Stimulated activated effector memory CD8-positive, alpha-beta T cell treated with anti-CD3 and anti-CD28 coated beads, Interleukin-12 subunit alpha, Interleukin-12 subunit beta, amount 100 ng/mL, for 72 hours (primary cell): ENCODE data around the gene DNAJB1.

Source experiments
- ATAC-seq: fragments of 150-1000 bp; cut with Tn5 transposase; 2 replicates; pipeline ENCODE4 v1.10.0; 2021
- DNase-seq, 2 donors: peaks; one replicate each; pipeline ENCODE4 v3.0.0; 2021 to 2022; ENCODE audit warnings: low spot score in 2 of 2
- H3K27ac Mint-ChIP-seq: one replicate; pipeline ENCODE4 v1.8.0; 2022; ENCODE audit warnings: mild to moderate bottlenecking, mixed read lengths
- H3K36me3 Mint-ChIP-seq: one replicate; pipeline ENCODE4 v1.8.0; 2022; ENCODE audit warnings: mild to moderate bottlenecking, mixed read lengths
- H3K4me1 Mint-ChIP-seq: one replicate; pipeline ENCODE4 v1.8.0; 2022; ENCODE audit warnings: mixed read lengths
- H3K4me3 Mint-ChIP-seq: one replicate; pipeline ENCODE4 v1.8.0; 2022; ENCODE audit warnings: mild to moderate bottlenecking, mixed read lengths
- H3K9me3 Mint-ChIP-seq: one replicate; pipeline ENCODE4 v1.8.0; 2022; ENCODE audit warnings: mixed read lengths

The DNAJB1 gene

DNA sequence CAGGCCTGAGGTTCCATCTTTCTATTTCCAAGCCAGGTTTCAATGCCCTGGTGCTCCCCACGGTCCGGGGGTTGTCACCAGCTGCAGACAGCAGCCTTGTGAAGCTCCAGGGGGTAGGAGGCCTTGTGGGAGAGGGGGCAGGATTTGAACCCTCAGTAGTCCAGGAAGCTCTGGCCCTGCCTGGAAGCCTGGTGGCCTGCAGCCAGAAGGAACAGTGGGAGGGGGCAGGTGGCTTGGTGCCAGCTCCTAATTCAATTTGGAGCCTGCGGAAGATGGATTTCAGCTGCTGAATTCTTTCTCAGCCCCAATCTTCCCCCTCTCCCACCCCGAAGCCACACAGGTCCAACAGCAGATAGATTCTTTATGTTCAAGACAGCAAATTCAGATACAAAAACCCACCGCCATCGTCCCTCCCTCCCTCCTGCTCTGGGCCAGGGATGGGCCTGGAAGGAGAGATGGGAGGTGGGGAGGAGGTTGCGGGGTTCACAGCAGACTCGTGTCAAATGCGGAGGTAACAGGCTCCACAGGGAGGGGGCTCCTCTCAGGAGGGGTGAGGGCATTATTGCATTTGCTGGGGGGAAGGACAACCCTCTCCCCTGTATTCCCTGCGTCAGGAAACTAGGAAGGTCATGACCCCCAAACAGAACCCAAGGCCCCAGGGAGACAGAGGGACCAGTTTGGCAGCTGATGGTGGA is 40.6 kb downstream of the DNAJB1 start:
- H3K27ac Mint-ChIP-seq = peak overlapping the region; percentile 24
- DNase-seq = no peak

DNA sequence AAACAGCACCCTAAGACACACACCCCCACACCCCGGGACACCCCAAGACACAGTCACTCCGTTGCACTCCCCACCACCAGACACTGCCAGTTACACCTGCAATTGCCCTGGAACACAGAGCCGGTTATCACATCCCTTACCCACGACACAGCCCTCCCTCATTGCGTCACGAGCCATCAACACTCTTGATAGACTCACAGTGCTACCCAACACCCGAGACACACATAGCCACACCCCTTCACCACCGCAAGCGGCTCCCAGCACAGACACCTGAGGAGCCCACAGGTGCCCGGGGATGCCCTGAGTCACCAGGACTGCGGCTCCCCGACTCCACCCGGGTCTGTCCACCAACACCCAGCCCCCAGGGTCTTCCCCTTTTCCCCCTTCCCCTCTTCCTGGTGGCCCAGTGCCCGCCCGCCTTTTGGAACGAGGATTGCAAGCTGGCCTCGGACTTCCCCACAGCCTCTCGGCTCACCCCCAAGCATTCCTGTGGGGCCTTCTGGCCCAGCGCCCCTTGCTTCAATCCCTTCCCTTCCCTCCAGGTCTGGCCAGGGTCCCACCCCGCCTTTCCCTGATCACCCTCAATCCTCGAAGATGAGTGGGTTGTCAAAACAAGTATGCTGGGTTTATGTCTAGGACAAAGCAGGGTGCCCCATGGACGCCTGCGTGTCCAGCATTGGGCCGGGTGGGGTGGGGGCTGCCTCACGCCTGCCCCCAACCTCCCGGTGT is 41.4 kb downstream of the DNAJB1 start:
- DNase-seq (no peak), ATAC-seq (no peak)
- Mint-ChIP-seq H3K4me1 (peaks cover 57% of the 10 kb centered on the region), H3K4me3 (peak overlapping the region; percentile 29), H3K9me3 (no peaks in the 10 kb centered on the region), H3K36me3 (peaks cover 28% of the 10 kb centered on the region), H3K27ac (peak overlapping the region; percentile 24)

More for the DNA sequence above, 40.6 kb downstream of the DNAJB1 start:
- Mint-ChIP-seq H3K9me3 (no peaks in the 10 kb centered on the region), H3K36me3 (peaks cover 20% of the 10 kb centered on the region), H3K4me1 (peaks cover 50% of the 10 kb centered on the region), H3K4me3 (no peak overlapping the region)
- no peak for ATAC-seq

DNA sequence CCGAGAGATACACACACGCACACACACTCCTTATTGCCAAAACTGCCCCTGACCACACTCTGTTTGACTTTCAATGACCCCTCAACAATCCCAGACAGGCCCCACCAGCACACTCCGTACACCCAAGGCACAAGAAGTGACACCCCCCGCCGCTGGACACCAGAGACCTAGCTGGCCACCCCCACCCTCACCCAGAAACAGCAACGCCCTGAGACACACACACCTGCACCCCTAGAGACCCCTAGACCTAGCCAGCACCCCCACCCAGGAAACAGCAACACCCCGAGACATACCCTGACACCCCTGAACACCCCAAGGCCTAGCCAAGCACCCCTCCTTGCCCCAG is 41.9 kb downstream of the DNAJB1 start:
- H3K4me3 Mint-ChIP-seq = peak overlapping the region; percentile 29
- H3K27ac Mint-ChIP-seq = peak overlapping the region; percentile 24
- H3K4me1 Mint-ChIP-seq = peaks cover 57% of the 10 kb centered on the region
- H3K36me3 Mint-ChIP-seq = peaks cover 33% of the 10 kb centered on the region
- DNase-seq = no peak
- ATAC-seq = no peak
- H3K9me3 Mint-ChIP-seq = no peaks in the 10 kb centered on the region

DNA sequence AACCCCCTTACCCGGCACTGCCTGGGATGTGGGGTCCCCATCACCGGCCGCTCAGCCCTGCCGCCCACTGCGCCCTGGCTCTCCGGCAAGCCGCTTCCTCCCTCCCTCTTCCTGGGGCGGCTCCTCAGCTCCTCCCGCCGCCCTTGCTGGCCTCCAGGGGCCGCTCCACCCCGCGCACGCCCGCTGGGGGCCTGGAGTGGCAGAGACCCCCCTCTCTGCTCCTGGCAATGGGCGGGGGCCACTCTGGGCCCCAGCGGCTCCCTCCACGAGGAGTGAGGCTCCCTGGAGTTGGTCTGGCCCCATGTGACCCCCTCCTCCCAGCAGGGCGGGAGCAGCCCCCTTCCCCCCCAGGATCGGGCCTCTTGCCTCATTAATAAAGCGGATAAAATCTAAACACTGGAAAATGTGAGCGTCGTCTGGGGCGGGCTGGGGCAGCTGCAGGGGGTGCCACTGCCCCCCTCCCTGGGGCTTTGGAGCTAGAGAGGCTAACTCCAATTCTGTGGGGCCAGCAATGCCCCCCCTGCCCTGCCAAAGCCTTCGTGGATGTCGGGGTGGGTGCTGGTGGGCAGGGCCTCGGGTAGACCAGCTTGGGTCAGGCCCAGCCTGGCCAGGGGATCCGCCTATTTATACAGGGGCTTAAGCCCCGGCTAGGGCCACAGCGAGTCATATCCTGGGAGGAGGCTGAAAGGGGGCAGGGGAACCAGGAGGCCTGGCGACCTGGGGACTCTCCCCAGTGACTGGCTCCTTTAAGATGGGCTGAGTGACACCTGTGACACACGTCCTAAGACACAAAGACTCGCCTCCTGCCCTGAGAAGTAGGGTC is 42.7 kb downstream of the DNAJB1 start, which contains the start of gene PTGER1:
TSS of gene PTGER1 (minus strand) at position 104 of the 823 bp plus-strand sequence. CDS start 1,034 bp downstream, outside the sequence.
- peak; percentile 66 for ATAC-seq
- Mint-ChIP-seq H3K36me3 (peaks cover 41% of the 10 kb centered on the region), H3K4me1 (peaks cover 51% of the 10 kb centered on the region), H3K9me3 (no peaks in the 10 kb centered on the region), H3K4me3 (peak within 1 kb of the TSS; percentile 29), H3K27ac (peak within 1 kb of the TSS; percentile 24)
- DNase-seq = no peak

DNA sequence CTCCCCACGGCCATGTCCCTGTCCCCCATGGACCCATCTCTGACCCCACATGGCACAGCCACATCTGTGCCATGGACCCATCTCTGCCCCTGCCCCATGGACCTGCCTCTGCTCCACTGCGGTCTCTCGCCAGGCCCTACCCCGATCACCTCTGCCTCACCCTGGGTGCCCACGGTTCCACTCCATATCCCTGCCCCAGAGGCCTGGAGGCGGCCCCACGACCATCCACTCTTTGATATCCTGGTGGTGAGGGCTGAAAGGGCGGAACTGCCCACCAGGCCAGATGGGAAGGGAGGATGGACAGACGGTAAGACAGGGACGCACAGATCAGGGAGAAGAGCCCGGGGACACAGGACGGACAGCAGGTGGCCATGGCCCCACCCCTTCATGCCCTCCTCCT is 43.4 kb downstream of the DNAJB1 start:
- Mint-ChIP-seq H3K4me1 (peaks cover 48% of the 10 kb centered on the region), H3K4me3 (peak overlapping the region; percentile 29), H3K9me3 (no peaks in the 10 kb centered on the region), H3K36me3 (peaks cover 47% of the 10 kb centered on the region), H3K27ac (peak overlapping the region; percentile 3)
- DNase-seq = no peak
- no peak for ATAC-seq

DNA sequence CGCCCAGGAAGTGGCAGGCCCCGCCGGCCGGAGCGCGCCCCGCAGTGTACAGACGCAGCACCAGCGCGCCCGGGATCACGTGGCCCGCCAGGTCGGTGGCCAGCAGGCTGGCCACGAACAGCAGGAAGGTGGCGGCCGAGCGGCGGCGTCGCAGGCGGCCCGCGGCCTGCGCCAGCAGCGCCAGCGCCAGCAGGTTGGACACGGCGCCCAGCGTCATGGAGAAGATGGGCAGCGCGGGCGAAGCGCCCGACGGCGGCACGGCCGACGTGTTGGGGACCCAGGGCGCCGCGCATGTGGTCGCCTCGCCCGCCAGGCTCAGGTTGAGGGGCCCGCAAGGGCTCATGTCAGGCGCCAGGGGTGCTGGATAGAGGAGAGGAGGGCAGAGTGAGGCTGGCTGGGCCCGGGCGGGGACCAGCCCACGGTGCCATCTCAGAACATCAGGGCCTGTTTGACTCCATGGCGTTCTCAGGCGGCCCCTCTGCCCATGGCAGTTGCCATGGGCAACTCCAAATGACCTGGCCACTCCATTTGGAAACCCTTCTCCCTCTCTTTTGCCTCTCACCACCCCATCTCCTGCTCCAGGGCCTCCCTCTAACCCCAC is 44.1 kb downstream of the DNAJB1 start:
- DNase-seq (no peak), ATAC-seq (no peak)
- Mint-ChIP-seq H3K27ac (no peak overlapping the region), H3K36me3 (peaks cover 54% of the 10 kb centered on the region), H3K4me3 (peak overlapping the region; percentile 29), H3K4me1 (peaks cover 43% of the 10 kb centered on the region), H3K9me3 (no peaks in the 10 kb centered on the region)

DNA sequence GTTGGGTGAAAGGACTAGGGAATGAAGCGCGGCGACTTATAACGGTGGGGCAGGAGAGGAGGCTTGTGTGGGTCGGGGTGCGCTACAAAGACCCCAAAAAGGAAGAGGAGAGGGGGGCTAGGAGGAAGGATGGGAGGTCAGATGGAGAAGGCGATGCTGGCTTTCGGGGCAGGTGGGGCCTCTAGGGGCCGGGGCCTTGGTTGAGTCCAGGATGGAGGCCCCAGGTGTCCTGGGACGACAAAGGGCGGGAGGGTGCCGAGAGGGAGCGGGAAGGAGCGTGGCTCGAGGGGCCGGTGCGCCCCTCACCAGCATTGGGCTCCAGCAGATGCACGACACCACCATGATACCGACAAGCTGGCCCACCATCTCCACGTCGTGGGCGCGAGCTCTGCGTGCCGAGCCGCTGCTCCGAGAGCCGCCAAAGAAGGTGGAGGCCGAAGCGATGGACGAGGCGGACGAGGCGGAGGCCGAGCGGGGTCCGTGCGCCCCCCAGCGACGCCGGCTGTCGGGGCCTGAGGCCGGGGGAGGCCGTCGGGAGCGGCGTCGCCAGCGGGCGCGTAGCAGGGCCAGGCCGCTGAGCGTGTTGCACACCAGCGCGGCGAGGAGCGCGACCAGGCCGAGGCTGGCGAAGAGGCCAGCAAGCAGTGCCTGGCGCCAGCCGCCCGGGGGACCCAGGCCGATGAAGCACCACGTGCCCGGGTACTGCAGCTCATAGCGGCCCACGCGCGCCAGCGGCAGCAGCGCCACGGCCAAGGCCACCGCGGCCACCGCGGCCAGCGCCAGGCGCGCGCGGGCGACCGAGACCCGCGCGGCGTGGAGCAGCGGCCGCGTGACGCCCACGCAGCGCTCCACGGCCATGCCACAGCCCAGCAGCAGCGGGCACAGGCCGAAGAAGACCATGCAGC is 44.9 kb downstream of the DNAJB1 start:
- H3K4me3 Mint-ChIP-seq = peak overlapping the region; percentile 47
- no peak for ATAC-seq
- peaks cover 43% of the 10 kb centered on the region for H3K4me1 Mint-ChIP-seq
- no peaks in the 10 kb centered on the region for H3K9me3 Mint-ChIP-seq
- H3K27ac Mint-ChIP-seq = no peak overlapping the region
- peaks cover 62% of the 10 kb centered on the region for H3K36me3 Mint-ChIP-seq
- DNase-seq = no peak

DNA sequence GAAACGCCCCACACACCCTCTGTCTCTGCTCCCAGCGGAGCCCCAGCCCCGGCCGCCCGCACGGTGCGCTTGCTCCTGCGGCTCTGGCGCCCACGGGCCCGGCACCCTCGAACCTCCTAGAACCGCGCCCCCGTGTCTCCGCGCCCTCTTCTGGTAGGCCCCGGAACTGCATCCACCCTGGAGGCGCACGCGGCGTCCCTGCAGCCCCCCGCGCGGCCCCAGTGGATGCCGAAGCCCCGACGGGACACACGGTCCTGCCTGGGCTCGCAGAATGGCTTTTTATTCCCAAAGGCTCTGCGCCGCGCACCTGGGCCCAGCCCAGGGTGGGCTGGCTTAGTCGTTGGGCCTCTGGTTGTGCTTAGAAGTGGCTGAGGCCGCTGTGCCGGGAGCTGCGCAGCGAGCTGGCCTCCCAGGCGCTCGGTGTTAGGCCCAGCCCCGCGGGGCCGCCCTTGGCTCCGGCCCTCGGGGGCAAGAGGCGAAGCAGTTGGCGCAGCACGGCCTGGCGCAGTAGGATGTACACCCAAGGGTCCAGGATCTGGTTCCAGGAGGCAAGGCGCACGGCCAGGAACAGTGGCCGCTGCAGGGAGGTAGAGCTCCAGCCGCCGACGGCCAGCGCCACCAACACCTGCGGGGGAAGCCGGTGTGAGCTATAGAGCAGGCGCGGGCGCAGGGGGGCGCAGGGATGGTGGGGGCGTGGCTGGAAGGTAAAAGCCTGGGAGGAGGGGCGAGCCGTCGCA is 45.8 kb downstream of the DNAJB1 start:
- peak; percentile 96 to 97 for DNase-seq
- ATAC-seq = peak; percentile 73
- Mint-ChIP-seq H3K4me3 (peak overlapping the region; percentile 47), H3K36me3 (peaks cover 66% of the 10 kb centered on the region), H3K4me1 (peaks cover 43% of the 10 kb centered on the region), H3K9me3 (no peaks in the 10 kb centered on the region), H3K27ac (no peak overlapping the region)

DNA sequence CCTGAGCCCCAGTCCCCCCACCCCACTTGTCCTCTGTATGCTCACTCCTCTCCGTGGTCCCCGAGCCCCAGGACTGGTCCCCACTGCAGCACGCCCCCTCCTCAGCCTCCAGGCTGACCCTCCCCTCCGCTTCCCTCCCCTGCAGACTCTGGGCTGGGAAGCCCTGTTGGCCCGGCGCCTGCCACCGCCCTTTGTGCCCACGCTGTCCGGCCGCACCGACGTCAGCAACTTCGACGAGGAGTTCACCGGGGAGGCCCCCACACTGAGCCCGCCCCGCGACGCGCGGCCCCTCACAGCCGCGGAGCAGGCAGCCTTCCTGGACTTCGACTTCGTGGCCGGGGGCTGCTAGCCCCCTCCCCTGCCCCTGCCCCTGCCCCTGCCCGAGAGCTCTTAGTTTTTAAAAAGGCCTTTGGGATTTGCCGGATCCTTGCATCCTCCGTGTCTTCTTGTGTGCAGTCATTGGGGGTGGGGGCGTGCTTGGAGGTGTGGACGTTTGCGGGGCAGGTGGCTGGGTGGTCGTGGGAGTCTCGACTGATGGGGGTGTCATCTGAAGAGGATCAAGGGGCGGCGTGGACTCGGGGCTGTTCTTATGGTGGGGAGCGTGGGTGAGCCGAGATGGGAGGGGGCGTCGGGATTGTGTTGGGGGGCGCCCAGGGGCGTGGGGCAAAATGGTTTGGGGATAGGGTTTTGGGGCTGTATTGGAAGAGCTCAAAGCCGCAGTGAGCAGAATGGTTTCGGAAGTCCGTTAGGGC is 46.6 kb downstream of the DNAJB1 start:
- H3K9me3 Mint-ChIP-seq = no peaks in the 10 kb centered on the region
- H3K4me3 Mint-ChIP-seq = peak overlapping the region; percentile 47

DNA sequence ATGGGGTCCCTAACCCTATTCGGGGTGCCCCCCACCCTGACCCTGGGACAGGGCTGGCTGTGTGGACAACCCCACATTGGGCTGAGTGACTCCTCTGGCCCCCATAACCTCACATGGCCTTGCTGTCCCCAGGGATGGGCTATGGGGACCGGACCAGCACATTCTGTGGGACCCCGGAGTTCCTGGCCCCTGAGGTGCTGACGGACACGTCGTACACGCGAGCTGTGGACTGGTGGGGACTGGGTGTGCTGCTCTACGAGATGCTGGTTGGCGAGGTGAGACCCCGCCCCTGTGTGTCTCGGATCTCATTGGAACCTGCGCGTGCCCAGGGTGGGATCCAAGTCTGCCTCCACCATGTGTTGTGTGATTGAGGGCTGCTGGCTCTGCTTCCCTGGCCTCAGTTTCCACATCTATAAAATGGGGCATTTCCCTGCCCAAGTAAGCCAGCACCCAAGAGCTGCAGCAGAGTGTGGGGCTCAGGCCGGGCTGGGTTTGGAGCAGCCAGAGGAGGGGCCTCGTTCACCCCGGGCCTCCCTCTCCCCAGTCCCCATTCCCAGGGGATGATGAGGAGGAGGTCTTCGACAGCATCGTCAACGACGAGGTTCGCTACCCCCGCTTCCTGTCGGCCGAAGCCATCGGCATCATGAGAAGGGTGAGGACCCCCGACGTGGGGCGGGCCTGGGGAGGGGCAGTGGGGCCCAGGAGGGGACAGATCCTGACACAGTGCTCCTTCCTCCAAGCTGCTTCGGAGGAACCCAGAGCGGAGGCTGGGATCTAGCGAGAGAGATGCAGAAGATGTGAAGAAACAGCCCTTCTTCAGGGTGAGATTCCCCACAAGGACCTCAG is 47.9 kb downstream of the DNAJB1 start:
- Mint-ChIP-seq H3K27ac (no peak overlapping the region), H3K9me3 (no peaks in the 10 kb centered on the region), H3K36me3 (peaks cover 87% of the 10 kb centered on the region), H3K4me1 (peaks cover 23% of the 10 kb centered on the region), H3K4me3 (no peak overlapping the region)
- DNase-seq (no peak), ATAC-seq (no peak)

More for the DNA sequence above, 46.6 kb downstream of the DNAJB1 start:
- Mint-ChIP-seq H3K36me3 (peaks cover 73% of the 10 kb centered on the region), H3K4me1 (peaks cover 37% of the 10 kb centered on the region), H3K27ac (no peak overlapping the region)
- ATAC-seq (no peak), DNase-seq (no peak)

DNA sequence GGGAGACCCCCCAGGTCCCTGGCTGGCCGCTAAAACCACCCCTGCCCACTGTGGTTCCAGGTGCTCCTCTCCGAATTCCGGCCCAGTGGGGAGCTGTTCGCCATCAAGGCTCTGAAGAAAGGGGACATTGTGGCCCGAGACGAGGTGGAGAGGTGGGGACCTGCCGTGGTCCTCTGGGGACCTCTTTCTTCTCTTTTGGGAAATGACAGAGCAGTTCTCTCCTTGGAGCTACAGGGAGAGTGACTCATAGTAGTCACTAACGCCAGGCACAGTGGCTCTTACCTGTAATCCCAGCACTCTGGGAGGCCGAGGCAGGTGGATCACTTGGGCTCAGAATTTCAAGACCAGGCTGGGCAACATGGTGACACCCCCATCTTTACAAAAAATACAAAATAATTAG is 50.4 kb downstream of the DNAJB1 start:
- Mint-ChIP-seq H3K9me3 (no peaks in the 10 kb centered on the region), H3K4me1 (peaks cover 9% of the 10 kb centered on the region), H3K27ac (no peak overlapping the region), H3K36me3 (peaks cover 99% of the 10 kb centered on the region), H3K4me3 (no peak overlapping the region)
- no peak for ATAC-seq
- DNase-seq = no peak

DNA sequence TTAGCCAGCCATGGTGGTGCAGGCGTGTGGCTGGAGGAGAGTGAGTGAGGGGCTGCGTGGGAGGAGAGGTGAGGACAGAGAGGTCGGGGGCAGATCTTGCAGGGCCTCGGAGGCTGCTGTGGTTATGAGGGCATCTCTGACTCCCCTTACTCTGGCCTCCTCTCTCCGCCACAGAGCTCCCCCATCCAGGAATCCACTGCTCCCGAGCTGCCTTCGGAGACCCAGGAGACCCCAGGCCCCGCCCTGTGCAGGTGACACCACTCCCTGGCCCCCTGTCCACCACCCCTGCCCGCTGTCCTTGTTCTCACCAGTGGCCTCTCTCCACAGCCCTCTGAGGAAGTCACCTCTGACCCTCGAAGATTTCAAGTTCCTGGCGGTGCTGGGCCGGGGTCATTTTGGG is 50.8 kb downstream of the DNAJB1 start:
- no peak for ATAC-seq
- no peak for DNase-seq
- H3K4me3 Mint-ChIP-seq = no peak overlapping the region
- no peak overlapping the region for H3K27ac Mint-ChIP-seq
- H3K9me3 Mint-ChIP-seq = no peaks in the 10 kb centered on the region
- peaks cover 5% of the 10 kb centered on the region for H3K4me1 Mint-ChIP-seq
- H3K36me3 Mint-ChIP-seq = peaks cover 99% of the 10 kb centered on the region
